Activated CD8-positive, alpha-beta memory T cell treated with anti-CD3 and anti-CD28 coated beads for 24 hours (primary cell): ENCODE data around the gene AKAP11.
A peak's percentile ranks its signal among the peaks of the same experiment; 100 is the strongest.

Experiments used
- DNase-seq: peaks from one replicate; pipeline ENCODE4 v3.0.0-alpha.2; 2020

The AKAP11 gene

DNA sequence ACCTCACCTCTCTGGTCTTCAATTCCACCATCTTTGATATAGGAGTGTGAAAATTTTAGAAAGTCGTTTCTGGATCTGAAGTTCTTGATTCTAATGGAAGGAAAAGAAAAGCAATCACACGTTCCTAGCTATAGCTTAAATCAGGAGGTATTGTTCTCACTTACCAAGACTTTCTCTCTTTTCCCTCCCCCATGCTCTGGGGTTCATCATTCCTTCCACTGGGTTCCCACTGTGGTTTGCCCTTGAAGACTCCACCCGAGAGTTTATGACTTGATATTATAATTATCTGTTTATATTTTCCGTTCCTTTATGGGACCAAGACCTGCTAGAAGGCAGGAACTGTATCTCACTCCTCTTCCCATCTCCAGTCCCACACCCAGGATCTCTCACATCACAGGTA lies 76.6 kb downstream of the AKAP11 start:
- no peak for DNase-seq

DNA sequence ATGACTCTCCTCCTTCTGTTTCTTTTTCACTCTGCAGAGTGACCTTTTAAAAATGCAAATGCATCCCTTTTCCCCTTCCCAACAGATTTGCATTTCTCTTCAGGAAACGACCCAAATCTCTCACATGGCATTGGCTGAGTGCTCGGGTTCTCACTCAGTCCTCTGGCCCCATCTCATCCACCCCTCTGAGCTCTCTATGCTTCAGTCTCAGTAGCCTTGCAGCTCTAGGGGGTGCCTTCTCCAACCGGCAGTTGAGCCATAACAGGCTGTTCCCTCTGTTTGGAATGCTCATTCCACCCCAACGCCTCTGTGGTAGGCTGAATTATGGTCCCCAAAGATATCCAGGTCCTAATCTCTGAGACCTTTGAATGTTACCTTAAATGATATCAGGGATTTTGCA lies 78.2 kb downstream of the AKAP11 start:
- DNase-seq, result no peak

DNA sequence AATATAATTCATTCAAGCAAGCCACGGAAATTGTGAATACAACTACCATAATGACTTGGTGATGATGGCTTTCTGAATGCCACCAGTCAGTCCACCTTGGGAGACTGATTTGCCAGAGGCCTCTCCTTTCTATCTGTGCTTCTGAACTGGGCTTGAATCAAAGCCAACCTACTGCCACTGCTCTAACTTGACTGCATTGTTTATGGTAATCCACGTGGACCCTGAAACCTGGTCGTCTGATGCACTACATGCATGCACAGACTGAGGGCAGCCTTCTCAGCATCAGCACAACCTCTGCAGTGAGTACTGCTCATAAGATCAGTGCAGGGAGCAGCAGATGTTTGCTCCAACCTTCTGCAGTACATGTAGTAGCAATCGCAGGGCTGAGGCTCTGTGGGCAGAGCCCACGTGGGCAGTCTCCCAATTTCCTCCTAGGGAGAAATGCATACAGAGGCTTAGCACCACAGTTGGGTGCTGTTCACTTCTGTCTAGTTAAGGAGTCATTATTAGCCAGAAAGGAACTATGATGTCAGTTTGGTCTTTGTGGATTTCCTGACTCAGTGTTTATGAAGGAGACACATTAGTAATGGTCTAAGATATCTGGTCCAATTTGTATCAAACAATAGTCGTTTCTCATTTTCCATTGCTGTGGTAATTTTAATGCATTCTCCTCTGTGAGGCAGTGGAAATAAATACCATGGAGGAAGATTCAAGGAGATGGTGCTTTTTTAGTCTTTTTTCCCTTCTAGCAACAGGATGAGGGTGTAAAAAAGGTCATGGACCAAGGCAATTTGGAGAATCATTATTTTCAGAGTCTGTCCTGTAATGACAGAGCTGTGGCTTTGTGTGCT lies 82.5 kb downstream of the AKAP11 start:
- peak; percentile 81 for DNase-seq

DNA sequence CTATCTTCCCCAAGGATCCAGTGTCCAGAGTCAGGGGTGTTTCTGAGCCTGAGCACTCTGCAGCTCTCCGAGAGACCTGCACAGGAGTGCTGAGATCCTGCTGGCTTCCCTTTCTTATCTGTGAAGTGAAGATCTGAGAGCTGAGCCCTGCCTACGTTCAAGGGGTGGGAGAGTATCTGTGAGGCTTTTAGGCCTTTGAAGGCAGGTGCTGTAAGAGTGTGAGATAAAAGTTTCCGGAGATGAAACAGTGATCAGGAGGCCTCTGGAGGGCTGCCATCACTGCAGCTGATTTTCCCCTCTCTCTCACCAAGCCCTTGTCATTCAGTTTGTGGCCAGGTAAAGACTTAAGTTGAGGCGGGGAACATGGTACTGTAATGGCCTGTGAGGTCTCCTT lies 83.1 kb downstream of the AKAP11 start:
- DNase-seq, result peak; percentile 77

DNA sequence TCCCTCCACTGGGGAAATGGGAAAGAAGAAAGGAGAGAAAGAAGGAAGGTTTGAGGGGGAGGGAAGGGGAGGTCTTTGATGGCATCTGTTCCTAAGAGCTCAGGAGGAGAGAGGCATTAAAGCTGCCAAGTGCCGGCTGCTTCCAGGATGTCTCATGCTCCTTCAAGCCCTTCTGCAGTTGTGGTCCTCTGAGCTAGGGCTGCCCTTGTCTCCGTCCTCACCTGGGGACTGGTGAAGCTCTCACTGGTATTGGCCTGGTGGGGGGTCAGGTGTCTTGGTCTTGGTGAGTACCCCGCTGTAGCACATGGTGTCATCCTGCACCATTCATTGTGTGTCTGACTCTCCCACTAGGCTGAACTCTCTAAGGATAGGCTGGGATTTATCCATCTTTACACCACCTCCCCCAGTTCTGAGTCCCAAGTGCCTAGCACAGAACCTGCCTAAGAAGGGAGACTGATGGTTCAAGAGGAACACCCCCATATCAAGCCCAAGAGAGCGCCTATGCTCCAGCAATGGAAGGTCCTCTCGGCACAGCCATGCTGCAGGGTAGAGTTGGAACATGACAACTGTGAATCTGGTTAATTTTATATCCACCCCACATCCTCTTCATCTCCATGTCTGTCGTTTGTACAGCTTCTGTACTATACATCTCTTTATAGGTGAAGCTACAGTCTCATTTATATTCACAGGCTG lies 83.7 kb downstream of the AKAP11 start:
- no peak for DNase-seq

DNA sequence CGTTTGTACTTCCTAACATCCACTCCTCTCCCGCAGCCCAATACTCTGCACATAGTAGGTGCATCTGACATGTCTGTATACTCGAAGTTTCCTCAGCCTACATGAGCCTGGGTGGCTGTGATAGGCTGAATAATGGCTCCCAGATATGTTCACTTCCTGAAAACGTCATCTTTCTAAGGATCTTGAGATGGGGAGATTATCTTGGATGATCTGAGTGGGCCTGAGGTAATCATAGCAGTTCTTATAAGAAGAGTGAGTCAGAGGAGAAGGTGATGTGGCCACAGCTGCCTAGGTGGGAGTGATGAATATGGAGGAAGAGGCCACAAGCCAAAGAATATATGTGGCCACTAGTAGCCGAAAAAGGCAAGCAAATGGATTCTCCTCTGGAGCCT lies 84.2 kb downstream of the AKAP11 start:
- no peak for DNase-seq

DNA sequence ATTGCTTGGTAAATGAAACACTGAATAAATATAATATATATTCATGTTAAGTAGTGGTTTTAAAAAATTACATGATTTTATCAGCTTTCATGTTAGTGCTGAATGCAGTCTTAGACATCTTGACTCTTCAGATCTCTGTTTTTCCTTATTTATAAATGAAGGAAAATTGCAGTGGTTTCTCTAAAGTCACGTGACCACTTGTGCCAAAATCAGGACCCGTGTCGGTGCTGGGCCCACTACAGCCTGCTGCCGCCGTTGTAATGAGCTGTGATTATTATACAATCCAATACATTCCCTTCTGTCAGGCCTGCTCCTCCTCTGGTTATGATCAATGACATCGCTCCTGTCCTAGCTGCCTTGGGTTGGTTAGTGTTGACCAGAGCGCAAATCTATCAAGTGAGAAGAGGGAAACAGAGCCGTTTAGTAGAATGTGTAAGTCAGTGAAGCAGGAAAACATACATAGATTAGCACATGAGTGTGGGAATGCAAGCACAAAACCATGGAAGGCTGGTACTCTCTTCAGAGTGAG lies 88.2 kb downstream of the AKAP11 start:
- DNase-seq, result no peak

DNA sequence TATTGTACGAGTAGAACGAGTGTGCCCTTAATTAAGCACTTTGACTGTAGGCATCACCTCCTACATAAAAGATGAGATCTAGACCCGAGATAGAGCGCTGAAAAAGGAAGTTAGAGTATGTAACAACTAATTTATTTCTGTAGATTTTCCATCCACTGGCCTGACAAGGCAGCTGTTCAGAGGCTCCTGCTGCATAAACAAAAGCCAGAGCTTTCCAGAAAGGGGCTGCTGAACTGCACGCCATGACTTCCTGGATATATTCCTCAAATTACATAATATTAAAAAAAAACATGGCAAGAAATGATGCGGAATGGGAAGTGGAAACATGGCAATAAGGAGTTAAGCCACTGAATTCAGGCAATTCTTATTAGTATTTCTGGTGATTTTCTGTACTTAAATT lies 89.7 kb downstream of the AKAP11 start:
- no peak for DNase-seq

DNA sequence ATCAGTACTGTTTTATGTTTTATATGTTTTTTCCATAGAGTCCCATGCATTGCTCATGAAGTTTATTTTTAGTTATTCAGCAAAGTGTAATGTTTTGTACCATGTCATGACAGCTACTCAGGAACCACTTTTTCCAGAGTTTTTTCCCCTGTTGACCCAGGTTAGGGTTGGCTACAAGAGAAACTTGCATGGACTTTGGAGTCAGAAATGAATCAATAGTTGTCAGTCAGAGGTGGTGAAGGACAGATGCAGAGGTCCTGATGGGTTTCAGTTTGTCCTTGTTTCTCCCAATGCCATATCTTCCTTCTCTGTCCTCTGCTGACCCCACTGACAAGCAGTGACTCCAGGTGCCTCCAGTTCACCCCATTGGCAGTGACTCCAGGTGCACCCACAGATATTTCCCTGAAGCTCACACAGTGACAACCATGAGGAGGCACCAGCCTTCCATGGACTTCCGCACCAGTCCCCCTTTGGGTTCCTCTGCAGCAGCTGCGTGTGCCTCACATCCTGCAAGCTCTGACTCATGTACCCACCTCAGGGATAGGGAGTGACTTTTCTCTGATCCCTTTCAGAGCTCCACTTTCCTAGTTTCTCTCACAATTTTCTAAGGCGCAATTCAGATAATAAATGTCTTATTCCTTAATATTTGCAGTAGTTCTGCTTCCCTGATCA lies 92.1 kb downstream of the AKAP11 start:
- DNase-seq, result no peak

DNA sequence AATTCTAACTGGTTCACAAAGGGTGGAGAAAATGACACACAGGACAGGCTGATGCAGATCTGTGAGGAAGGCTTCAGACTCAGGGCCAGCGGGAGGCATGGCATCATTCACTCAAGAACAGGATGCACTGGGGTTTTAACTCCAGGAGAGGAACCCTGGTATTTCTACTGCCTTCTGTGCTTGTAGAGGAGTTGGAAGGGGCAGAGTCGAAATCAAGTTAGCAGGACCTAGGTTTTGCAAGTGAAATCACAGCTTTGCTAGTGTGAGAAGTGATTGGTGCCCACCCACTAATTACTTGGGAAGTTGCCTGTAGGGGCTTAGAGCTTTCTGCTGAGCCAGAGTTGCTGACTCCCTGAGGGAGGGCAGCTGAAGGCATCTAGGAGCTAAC lies 92.7 kb downstream of the AKAP11 start:
- no peak for DNase-seq

DNA sequence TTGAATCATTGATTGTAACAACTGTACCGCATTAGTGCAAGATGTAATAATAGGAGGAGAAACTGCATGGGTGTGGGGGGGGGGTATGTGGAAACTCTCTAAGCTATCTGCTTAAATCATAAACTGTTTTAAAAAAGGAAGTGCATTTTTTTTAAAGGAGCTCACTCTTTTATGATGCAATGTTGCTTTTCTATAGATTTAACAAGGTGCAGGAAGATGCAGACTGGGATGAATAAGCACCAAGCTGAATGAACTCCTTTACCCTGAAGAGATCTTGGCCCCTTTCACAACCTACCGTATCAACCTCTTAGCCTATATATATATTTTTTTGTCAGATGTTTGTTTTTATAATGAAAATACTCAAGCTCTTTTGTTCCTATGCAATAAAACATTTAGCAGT lies 95.9 kb downstream of the AKAP11 start:
- no peak for DNase-seq

DNA sequence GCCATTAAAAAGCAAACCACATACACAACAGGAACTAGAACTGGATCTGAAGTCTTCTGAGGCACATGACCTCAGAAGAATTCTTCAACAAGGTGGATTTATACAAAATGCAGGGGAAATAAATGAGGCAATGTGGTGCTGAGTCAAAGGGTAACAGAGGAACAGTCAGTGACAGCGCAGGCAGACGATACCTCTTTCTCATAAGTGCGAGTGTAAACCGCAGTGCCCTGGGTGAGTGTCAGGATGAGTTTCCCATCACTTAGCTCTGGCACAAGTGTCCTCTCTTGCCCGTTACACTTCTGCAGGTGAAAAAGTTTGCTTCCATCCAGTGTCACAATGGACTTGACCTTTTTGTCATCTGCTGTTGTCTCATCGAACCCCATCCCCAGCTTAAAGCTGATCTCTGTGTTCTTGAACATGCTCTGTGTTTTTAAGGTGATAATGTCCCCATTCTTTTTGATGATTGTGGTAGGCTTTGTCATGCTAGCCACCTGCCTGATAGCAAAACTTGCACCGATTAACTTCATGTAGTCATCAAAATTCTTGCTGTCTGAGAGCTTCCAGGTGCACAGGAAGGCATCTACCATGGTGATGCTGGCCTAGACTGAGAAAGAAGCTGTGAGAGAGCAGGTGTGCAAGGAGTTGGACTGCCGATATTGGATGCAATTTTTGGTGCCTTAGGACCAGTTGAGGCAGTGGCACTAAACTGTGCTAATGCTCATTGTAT lies 97.3 kb downstream of the AKAP11 start:
- DNase-seq, result no peak

DNA sequence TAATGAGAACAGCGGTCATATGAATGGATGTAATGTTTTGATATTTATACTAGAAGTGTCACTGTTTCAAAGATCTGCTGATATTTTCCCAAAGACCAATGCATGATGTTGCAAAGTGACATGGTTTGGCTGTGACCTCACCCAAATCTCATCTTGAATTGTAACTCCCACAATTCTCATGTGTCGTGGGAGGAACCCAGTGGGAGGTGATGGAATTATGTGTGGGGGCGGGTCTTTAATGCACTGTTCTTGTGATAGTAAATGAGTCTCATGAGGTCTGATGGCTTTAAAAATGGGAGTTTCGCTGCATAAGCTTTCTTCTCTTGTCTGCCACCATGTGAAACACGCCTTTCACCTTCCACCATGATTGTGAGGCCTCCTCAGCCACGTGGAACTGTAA lies 98.3 kb downstream of the AKAP11 start:
- DNase-seq, result no peak
